T-helper 9 cell (primary cell): ENCODE results near the gene SLC7A5.
A peak's percentile ranks its signal among the peaks of the same experiment; 100 is the strongest.
"Not testable (repeated sequence)": the region's sequence is repeated elsewhere in the genome, so short reads cannot be mapped to it uniquely, and the experiment has no call there.

ENCODE experiments used
- DNase-seq: peaks from one replicate; pipeline ENCODE4 v3.0.0-alpha.2; 2020

Gene SLC7A5

DNA sequence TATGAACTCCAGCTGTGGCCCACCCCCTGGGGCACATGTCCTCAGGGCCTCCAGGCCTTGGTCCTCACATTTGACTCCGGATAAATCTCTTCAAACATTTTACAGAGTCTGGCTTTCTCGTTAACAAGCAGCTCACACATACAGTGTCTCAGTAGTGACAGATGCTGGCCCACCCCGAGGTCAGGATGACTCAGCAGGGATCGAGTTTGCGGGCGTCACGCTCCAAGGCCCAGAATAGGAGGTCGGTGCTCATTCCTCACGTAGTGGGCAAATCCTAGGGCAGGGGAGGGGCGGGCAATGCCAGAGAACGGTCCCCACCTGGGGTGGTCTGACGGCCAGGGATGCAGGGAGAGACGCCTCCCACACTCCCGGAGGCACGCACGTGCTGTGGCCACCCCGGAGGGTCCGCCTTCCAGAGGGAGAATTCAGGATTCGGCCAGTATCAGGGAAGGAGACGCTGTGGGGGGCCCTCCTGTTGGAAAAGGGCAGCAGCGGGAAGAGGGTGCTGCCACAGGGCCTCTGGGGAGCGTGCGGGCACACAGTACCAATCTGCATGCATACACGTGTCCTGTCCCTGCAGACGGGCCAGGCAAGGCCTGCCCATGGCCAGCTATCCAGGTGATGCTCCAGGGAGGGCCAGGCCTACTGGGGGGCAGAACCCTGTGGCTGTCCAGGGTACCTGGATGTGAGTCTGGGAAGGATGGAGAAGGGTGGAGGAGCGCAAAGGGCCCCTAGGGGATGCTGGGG is 8.6 kb downstream of the SLC7A5 start:
- DNase-seq = no peak

DNA sequence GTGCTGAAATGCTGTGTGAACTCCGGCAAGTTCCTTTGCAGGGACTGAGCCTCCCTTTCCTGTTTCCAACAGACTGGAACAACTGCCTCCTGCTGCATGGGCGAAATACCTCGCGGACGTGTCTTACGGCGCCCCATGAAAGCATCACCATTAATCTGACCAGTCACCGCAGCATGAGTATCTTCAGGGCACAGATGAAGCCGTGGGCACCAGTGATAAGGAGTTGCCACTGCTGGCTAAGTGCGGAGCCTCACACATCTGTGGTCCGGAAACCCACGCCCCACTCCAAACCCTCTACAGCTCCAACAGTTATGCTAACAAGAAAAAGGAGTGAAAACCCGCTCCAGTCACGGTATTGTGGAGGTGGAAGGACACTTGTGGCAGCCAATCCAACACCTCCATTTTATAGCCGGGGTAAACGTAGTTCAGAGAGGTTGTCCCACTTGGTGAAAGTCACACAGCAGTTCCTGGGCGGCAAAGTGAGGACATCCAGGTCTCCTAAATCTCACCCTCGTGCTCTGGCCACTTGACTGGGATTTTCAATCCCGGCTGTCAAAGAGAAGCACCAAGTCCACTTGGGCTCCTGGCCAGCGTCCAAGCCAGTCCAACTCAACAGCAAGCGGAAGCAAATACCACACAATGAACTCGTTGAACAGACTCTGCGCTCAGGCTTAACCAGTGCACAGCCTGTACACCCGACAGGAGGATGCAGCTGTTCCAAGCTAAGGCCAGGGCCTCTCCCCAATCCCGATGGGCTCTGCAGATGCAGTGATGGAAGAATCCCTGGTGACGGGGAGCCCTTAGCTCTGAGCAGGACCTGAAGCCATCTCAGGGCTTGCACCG is 10.9 kb downstream of the SLC7A5 start:
- DNase-seq = not testable (repeated sequence)

DNA sequence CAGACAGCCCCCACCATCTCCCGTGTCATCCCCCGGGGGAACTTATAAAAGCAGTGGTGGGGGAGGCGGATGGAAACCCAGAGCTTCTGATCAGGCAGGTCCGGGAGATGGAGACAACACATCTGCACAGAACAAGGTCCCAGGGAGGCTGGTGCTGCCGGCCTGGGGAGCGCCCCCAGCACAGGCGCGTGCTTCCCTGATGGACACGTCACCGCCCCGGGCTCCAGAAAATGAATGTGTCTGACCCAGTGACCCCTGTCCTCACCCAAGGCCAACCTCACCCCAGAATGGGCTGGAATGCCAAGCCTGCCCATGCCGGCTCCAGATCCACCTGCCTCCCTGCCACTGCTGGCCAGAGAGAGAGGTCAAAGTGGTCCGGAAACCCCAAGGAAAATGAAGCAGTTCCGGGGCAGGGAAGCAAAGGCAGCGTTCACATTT is 12.5 kb downstream of the SLC7A5 start:
- DNase-seq = no peak

DNA sequence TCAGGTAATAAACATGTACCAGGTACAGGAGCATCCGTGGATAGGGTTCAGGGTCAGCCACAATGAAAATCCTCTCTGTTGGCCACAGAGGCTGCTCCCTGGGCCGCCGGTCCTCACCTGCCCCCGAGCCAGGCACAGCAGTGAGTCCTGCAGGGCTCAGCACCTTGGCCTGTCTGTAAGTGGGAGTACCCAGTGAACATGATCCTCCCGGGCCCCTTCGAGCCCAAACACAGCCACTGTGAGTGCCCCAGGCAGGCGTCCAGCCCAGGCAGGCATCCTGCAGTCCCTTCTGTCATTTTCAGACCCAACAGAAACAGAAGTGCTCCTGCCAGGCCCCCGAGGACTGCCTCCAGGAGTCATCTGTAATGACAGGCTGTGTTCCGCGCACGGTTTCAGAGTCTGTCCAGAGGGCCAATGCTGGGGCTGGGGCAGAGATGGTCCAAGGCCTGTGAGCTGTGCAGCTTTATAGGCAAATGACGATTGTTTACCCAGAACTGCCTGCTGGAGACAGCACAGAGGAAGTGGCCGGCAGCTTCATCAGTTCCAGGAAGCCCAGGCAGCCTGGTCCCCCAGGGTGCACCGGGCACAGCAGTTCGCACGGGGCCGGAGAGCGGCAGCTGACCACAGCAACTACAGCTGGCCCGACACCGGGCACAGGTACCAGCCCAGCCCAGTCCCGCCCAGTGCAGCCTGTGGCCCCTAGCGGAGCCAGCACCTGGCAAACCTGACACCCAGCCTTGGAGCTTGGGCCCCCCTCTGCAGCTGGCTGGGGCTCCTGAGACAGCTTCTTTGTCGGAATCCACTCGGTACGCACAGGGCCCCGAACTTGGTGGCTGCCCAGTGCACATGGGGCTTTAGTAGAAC is 13.2 kb downstream of the SLC7A5 start:
- peak; percentile 19 for DNase-seq

DNA sequence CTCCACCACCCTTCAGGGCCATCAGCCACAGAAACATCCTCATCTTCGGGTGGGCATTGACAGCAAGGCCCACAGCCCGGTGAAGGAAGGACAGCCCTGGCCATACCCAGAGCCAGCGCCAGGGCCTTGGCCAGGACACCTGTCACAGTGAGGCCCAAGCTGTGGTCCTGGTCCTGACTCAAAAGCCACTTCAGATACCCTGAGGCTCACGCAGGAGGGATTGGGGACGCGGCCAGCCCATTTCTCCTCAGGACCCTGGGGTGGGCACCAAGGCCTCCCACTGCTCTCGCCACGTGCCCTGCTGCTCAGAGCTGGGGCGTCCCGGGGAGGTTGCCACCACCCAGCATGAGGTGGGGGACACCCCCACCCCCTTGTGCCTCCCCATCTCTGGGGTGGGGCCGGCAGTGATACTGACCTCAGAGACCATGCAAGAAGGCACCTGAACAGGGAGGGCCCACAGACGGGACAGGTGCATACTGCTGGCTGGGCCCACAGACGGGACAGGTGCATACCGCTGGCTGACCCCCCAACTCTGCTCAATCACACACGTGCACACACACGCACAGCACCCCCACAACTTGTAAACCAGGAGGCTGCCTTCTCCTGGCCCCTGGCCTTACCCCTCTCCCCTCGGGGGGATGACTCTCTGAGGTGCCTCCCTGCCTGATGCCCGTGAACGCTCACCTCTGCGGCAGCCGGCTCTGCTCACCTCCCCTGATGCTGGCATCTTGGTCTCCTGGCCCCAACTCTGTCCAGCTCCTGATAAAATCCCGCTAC is 14.2 kb downstream of the SLC7A5 start:
- DNase-seq = no peak

DNA sequence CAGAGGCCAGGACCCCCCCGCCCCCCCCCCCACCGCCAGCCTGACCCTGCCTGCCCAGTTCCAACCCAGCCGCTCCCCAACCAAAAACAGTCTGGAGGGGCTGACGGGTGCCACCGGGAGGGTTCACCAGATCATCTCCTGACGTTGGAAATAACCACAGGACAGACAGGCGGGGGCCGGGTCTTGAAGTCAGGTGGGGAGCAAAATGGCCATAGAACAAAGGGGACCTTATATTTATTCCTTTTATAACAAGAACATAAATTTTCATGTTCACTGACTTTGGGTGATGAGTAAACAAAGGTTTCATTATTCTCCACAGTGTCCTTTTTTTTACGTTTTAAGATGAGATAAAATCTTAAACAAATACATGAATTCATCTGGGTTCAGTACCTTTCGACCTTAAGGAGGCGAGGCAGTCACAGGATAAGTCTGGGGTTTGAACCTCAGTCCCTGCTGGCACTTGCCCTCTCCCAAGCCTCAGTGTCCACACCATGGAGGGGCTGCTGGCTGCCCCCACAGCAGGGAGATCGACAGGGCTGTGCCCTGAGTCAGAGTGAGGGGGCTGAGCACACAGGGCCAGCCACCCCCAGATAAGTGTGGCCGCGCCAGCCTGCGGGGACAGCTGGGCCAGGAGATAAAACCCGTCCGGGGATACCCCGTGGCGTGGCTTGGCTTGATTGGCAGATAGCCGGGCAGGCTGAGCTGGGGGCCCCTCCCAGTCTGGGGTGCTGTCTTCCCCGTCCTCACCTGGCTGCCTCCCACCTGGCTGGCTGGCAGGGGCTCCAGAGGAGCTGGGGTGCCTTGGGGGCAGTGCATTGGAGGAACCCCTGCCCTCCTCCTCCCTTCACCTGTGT is 15.0 kb downstream of the SLC7A5 start:
- DNase-seq = peak; percentile 37

DNA sequence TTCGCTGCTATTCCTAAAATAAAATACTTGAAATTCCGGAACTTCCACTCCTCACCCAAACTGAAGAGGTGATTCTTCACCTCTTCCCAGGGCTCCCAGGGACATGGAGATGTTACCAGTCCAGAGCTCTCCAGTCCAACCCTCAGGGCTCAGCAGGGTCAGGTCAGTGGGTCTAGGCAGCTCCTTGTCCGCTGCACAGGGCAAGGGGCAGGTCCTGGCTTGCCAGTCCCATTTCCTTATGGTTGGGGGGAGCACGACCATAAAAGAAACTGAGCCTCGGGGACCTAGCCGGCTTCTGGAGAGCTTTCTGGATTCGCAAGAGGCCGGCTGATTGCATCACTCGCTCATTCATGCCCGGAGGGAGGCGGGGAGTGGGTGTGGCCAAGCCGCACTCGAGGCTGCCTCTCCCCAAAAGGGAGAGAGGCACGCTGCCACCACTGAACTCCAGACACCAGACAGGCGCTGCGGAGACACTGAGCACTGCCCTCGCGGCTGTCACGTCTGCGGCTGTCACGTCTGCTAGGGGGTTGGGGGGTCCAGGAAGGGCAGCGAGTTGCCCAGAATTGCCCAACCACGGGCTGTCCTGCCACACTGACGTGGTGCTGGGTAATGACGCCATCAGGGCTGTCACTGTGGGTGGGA is 15.8 kb downstream of the SLC7A5 start:
- peak; percentile 84 for DNase-seq

DNA sequence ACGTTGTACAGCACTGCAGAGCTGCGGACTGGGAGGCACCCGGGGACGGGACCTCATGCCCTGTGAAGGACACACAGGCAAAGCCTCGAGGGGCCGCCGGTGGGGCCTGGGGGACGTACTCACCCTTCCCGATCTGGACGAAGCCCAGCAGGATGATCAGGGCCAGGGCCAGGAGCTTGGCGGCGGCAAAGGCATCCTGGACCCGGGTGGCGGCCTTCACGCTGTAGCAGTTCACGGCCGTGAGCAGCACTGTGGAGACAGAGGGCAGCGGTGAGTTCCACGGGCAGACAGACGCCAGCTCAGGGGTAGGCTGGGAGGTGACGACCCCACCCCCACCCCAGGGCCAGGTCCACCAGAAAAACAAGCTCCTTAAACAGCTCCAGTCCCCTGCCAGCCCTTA is 17.7 kb downstream of the SLC7A5 start:
- no peak for DNase-seq

DNA sequence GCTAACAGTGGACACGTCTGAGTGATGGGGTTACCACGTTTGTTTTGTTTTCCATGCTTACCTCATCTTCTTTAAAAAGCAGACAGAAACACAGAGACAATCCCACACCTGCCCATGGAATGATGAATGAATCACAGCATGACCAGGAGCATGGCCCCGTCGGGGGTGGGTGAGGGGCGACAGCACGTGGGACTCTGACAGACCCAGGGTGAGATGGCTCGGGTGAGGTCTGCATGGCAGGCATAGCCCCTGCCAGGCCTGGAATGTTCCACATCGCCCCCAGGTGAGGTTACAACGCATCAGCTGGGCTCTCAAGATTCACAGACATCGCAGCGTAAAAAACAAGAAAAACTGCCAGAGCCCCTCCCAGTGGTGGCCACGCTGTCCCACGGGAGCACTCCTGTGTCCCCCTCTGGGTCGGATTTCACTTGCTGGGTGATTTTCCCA is 18.1 kb downstream of the SLC7A5 start:
- no peak for DNase-seq

DNA sequence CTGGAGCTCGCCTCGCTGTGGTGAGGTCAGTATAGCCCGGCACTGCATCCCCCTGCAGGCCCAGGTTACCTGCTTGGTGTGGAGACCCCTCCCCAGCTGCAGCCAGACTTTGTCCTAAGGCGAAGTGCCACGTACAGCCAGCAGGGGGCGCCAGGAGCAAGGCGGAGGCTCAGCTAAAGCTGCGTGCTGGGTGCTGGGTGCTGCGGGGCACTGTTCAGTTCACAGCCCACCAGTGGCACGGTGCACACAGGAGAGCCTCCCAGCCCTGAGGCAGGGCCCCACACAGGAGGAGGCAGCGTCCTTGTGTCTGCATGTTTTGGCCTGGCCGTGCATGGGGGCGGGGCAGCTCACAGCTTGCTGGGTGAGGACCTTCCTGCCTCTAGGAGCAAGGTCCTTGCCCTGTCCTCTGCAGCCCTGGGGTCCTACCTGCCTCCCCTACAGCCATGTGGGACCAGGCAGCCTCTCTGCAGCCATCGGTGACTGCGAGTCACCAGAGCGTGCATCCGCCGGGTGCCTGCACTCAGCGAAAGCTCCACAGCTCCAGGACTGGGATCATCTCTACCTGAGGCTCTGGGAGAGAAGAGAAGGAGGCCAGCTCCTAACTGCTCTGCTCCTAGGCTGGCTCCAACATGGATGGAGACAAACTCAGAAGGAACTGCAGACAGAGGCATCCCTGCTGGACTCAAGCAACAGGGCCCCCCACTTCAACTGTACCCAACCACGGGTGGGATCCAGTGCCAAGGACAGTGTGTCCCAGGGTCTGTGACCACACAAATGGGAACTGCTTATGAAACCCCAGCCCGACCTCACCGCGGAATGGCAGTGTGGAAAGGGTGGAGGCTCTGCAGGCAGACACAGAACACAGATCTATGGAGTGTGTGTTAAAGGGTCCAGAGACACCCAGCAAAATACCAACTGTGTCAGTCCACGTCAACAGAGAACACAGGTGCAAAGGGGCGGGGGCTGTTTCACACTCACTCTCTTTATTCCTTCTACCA is 19.0 kb downstream of the SLC7A5 start:
- peak; percentile 75 for DNase-seq

DNA sequence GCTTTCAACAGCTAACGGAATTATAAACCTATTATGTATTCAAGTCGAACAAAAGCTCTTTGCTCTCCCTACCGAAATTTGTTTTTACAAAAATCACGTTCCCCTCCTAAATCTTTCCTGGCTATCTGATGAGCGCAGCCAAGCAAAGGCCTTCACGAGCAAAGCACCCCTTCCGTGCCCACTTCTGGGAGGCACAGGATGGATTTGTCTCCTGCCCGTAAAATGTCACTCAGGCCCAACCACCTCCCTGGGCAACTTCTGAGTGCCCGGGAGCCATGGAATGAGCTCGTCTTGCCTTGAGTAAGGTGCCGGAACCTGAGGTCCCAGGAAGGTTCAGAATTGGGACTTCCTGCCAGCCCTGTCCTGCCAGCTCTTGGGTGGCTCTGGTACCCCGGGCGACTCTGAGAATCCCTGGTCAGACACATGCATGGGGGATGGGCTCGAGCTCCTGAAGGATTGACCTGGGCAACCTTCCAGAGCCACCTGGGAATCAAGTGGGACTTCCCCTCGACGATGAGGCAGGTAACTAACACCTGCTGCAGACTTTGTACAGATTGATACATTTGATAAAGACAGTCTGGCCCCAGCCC is 19.8 kb downstream of the SLC7A5 start:
- no peak for DNase-seq

DNA sequence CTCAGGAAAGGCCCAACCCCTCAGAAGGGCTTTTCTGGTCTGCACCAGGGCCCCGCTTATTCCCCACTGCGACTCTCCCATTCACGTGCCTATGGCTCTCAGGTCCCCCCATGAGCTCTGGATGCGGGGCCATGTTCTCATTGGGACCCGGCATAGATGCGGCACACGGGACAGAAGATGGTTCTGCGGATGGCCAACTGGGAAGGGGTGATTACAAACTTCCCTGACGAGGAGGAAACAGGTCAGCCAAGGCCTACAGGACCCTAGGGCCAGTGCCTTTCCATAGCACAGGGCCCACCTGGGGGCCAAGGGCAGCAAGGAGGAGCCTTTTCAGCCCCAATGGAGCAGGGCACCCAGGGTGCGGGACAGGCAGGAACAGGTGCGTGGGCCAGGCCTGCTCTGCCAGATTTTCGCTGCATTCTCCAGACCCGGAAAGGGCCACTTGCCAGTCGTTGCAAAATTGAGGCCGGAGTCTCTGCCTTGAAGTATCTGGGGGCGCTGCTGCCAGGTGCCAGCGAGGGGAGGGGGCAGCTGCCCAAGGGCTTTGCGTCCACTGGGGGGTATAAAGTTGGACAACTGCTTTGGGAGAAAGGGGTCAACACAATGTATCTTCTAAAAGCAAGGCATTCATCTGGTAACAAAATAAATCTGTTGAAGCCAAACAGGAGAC is 20.5 kb downstream of the SLC7A5 start:
- DNase-seq = no peak

DNA sequence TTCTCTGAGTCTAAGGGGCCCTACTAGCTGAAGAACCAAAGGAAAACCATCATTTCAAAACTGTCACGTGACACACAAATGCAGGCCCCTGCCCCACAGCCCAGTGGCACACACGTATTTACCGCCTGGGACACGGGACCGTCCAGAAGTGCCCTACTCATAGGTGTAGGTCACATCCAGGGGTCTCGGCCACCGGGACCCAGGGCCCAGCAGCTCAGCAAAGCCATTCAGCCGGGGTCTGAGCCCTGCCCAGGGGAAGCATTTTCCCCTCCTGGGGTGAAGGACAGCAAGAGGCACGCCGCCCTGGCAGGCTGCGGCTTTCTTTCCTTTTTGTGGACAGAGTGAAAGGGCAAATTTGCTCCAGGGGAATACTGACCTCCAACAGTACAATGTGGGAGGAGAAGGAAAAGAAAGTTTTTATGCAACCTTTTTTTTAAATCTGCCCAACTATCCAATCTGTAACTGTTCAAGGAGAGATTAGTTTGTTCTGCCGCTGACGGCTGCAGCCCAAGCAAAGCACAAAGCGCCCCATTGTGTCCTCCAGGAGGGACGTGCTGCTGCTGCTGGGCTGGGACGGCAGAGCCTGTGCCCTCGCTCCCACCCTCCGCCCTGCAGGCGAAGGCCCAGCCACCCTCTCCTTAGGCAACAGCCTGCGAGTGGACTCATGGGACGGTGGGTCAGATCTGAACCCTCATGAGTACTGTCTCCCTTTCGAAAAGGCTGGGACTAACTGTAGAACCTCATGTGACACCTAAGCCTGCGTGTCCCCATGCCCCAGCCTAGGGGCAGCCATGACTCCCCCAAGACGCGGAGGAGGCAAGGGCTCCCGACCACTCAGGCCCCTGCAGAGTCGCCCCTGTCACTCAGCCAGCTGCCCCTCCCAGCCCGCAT is 21.3 kb downstream of the SLC7A5 start:
- DNase-seq = no peak

DNA sequence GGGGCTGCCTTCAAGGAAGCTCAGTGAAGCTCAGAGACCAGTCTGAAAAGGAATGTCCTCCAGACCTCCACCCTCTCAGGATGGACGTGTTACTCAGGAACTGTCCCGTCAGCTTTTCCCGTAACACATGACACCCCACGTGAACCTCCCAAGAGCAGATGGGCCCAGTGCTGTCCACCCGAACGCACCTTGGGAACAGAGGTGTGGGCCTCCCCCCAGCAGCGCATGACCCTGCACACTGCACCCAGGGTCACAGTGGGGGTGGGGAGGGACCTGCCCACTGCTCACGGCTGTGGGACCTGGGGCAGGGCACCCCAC is 21.9 kb downstream of the SLC7A5 start:
- no peak for DNase-seq

DNA sequence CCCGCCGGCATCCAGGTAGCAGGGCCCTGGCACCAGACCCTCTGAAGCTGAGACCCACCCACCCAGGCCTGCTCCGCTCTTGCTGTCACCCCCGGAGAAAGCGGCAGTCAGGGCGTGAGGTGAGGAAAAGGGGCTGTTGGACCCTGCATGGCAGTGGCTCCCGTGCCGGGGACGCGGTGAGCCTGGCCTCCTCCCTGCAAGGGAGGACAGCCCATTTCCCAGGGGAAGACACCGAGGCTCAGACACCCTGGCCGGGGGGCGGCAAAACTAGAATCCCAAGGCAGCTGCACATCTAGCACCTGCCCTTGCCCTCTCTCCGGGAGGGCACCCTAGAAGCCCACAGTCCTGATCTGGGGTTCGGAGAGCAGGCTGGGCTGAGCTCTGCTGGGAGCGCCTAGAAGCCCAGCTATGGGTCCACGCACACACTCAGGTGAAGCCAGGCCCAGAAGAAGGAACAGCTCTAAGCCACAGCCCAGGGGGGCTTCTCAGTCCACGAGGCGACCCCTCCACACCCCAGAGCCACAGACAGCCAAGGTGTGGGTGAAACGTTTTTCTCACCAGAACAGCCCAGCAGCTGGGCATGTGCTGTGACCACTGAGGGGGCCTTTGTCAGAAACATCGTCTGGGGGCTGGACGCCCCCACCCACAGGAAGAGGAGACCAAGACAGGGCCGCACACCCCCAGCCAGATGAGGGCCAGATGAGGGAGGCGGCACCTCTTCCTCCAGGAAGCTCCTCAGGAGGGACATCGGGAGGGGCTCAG is 22.4 kb downstream of the SLC7A5 start:
- DNase-seq = no peak

DNA sequence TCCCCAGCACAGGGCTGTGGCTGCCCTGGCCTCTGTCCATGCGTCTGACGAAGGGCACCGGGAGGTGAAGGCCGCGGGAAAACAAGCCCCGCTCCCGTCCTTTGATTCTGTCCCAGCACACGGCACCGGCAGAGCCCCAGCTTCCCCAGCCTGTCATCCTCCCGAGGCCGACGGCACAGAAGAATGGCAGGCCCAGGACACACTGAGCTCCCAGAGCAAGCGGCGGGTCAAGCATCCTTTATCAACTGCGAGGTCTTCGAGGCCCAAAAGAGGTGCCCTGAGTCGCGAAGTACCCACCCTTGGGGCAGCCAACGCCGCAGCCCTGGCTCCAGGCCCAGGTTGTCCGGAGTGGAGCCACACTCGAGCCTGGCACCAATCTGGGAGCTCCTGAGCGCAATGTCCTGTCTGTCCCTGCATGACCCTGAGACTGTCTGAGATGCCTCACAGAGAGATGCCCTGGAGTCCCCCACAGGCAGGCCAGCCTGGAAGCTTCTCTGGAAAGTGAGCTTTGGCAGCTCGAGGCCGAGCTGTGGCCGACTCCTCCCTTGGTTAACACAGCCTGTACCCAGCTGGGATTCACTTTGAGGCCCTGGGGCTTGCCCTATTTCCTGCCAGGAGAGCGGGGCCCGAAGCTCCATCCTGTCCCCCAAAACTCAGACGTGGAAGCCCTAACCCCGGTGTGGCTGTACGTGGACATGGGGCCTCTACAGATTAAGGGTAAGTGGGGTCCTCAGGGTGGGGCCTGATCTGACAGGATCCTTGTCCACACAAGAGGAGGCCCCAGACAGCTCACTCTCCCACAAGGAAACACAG is 23.3 kb downstream of the SLC7A5 start:
- no peak for DNase-seq
